Kidney capillary endothelial cell (primary cell): Measurements from ENCODE around the gene TRAPPC10.
"Not testable (repeated sequence)": the region's sequence is repeated elsewhere in the genome, so short reads cannot be mapped to it uniquely, and the experiment has no call there.

ENCODE experiments used
- DNase-seq: peaks from one replicate; pipeline ENCODE4 v3.0.0-alpha.2; 2018; ENCODE audit warnings: low spot score

Gene TRAPPC10

GRCh38 chr21:44145616-44146015 lies 133.5 kb downstream of the TRAPPC10 start:
- not testable (repeated sequence) for DNase-seq

- DNase-seq: not testable (repeated sequence)
These were observed 135.0 kb downstream of the TRAPPC10 start for GRCh38 chr21:44147108-44147507.

GRCh38 chr21:44150255-44150654 lies 138.1 kb downstream of the TRAPPC10 start:
- DNase-seq: not testable (repeated sequence)

- DNase-seq: not testable (repeated sequence)
These were observed 141.2 kb downstream of the TRAPPC10 start for GRCh38 chr21:44153214-44153888.

GRCh38 chr21:44153889-44154228 lies 141.8 kb downstream of the TRAPPC10 start:
- DNase-seq: not testable (repeated sequence)

- not testable (repeated sequence) for DNase-seq
These were observed 142.7 kb downstream of the TRAPPC10 start for GRCh38 chr21:44154816-44155230.

- not testable (repeated sequence) for DNase-seq
These were observed 143.3 kb downstream of the TRAPPC10 start for GRCh38 chr21:44155231-44155993.

- DNase-seq: not testable (repeated sequence)
These were observed 143.9 kb downstream of the TRAPPC10 start for GRCh38 chr21:44155994-44156380.
